DMS153 treated with DMSO at 0.1 percent for 48 hours (cell line): Measurements from ENCODE around the gene LINC00237.

Experiments used
- DNase-seq: peaks from one replicate; lab custom pipeline; 2025; ENCODE audit not compliant: unreplicated experiment; lab: John Stamatoyannopoulos, UW

The LINC00237 gene

GRCh38 chr20:21100578-21101452 is 5.3 kb downstream of the LINC00237 start:
- DNase-seq = peak; percentile 54

GRCh38 chr20:21099751-21100577 is 6.2 kb downstream of the LINC00237 start:
- DNase-seq = no peak

GRCh38 chr20:21096321-21097043 is 9.7 kb downstream of the LINC00237 start:
- DNase-seq = peak; percentile 57

- no peak for DNase-seq
Observed at GRCh38 chr20:21092806-21093205, 13.4 kb downstream of the LINC00237 start.

GRCh38 chr20:21090721-21091120 is 15.4 kb downstream of the LINC00237 start:
- DNase-seq = no peak

GRCh38 chr20:21090111-21090618 is 16.0 kb downstream of the LINC00237 start:
- DNase-seq = no peak

- no peak for DNase-seq
Observed at GRCh38 chr20:21089391-21089790, 16.8 kb downstream of the LINC00237 start.

- no peak for DNase-seq
Observed at GRCh38 chr20:21087862-21088540, 18.2 kb downstream of the LINC00237 start.

GRCh38 chr20:21083825-21084325 is 22.3 kb downstream of the LINC00237 start:
- DNase-seq = no peak

GRCh38 chr20:21082584-21082983 is 23.6 kb downstream of the LINC00237 start:
- DNase-seq = no peak

GRCh38 chr20:21077809-21078345 is 28.3 kb downstream of the LINC00237 start:
- DNase-seq = no peak

GRCh38 chr20:21076073-21076472 is 30.1 kb downstream of the LINC00237 start:
- DNase-seq = no peak

GRCh38 chr20:21075471-21075870 is 30.7 kb downstream of the LINC00237 start:
- no peak for DNase-seq

- peak; percentile 24 for DNase-seq
Observed at GRCh38 chr20:21074605-21075336, 31.4 kb downstream of the LINC00237 start.

GRCh38 chr20:21067255-21067654 is 38.9 kb downstream of the LINC00237 start:
- DNase-seq = no peak

GRCh38 chr20:21064924-21065323 is 41.2 kb downstream of the LINC00237 start:
- DNase-seq = no peak

GRCh38 chr20:21063276-21063675 is 42.9 kb downstream of the LINC00237 start:
- DNase-seq = no peak

- no peak for DNase-seq
Observed at GRCh38 chr20:21053002-21053762, 53.0 kb downstream of the LINC00237 start.

GRCh38 chr20:21052686-21053001 is 53.5 kb downstream of the LINC00237 start:
- no peak for DNase-seq
